Renal cortex interstitium (tissue), 11 donors: ENCODE measurements around the gene MEX3D. TPM values are rescaled to one million over a fixed set of nuclear protein-coding genes. Genes with fewer than 3 reads are reported as not detected.

ENCODE experiments used
- DNase-seq, 11 donors: peaks; one replicate each; pipeline ENCODE4 v3.0.0-alpha.2; 2013; ENCODE audit warnings: low read depth in 9 of 11, low spot score in 4 of 11; ENCODE audit errors: extremely low read depth in 1 of 11
- polyA plus RNA-seq, 3 donors: library from polyadenylated mRNA; unstranded; fragments of 120-200 nt; gene quantifications; one replicate each; pipeline ENCODE4 v1.2.1, GENCODE V29; 2013; ENCODE audit not compliant: insufficient read length in 3 of 3

The MEX3D gene
- polyA plus RNA-seq, 3 donors = 19.3 to 33.9 (median 28.2) TPM

GRCh38 chr19:1512671-1513498, 55.2 kb downstream of the MEX3D start, which contains the start of gene ADAMTSL5:
TSS of gene ADAMTSL5 (minus strand) at chr19:1513019. CDS start at chr19:1510943, 2,076 bp downstream.
- no peak for DNase-seq

DNA sequence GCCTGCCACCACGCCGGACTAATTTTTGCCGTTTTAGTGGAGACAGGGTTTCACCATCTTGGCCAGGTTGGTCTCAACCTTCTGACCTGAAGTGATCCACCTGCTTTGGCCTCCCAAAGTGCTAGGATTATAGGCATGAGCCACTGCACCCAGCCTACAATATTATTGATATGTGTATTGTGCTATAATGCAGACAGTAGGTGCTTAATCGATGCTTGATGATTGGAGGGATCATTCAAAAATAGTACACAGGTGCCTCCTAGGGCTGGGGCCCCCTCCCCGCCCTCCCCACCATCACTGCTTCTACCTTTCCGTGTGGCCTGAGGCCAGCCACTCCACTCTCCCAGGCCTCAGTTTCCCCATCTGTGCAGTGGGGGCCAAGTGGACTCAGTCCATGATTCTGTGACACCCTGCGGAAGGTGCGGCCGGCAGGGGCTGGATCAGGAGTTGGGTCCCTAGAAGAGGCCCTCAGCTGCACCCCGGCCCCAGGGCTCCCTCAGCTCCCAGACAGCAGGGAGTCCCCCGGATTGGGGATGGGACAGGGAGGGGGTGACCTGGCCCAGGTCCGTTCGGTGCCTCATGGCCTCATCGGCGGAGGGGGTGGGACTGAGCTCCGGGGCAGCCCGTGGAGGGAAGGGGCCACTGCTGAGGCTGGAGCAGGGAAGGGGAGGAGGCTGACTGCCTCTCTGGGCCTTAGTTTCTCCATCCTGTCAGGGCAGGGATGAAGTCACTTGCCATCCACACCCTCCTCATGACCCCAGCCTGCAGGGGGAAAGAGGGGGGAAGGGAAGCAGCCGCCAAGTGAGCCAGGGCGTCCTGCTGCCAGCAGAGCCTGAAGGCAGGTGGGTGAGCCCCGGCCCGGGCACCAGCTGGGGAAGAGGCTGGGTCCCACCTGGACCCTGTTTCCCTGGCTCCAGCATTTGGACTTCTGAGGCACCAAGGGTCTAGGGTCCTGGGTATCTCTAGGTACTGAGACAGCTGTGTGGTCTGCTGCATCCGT, 56.5 kb downstream of the MEX3D start:
- DNase-seq = no peak

DNA sequence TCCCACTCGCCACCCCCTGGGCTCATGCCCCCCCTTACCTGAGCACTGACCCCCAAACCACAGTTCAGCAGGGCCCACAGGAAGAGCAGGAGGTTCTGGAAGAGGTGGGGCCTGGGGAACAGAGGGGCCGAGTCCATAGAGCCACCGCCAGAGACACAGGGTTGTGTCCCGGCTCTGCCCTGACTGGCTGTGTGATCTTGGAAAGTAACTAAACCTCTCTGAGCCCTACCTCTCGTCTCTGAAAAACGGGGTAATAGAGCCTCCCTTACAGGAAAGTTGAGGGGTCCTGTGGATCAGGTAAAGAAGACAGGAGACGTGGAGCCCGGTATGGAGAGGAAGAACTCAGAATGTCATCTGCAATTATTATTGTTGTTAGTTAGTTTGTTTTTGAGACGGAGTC, 57.3 kb downstream of the MEX3D start:
- DNase-seq = no peak

GRCh38 chr19:1510442-1510806, 57.7 kb downstream of the MEX3D start:
- DNase-seq = no peak

- no peak for DNase-seq
These were observed 58.3 kb downstream of the MEX3D start for GRCh38 chr19:1509602-1510441.

- DNase-seq = no peak
These were observed 59.6 kb downstream of the MEX3D start for GRCh38 chr19:1508507-1508856.

DNA sequence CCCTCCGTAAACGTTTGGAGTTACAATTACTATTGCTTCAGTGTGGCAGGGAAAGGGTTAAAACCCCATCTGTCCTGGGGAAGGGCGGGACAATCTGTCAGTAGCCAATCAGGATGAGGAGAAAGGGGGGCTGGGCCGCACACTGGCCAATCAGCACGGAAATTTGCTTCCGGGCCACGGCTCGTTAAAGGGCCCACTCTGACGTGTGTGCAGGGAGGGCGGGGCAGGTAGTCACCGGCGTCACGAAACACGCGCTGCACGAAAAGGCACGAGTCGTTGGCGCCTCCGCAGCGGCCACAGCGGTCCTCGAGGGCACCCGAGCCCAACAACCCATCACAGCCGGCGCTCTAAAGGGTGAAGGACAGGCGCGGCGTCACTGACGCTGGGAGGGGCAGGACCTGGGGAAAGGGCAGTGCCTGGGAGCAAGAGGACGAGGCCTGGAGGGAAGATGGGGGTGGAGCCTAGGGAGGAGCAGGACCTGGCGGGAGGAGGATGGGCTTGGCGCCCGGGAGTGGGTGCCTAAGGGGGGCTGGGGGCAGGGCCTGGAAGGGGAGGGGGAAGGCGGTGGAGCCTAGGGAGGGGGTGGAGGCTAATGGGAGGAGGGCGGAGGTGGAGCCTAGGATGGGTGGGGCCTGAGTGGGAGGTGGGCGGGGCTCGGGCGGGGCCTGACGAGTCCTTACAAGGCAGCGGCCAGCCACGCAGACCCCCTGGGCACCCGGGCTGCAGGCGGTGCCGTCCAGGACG, 60.2 kb downstream of the MEX3D start:
- peak; percentile 86 to 94 (median 92) for DNase-seq

- no peak for DNase-seq
These were observed 60.9 kb downstream of the MEX3D start for GRCh38 chr19:1507192-1507660.

GRCh38 chr19:1505991-1506881, 61.9 kb downstream of the MEX3D start:
- no peak for DNase-seq

DNA sequence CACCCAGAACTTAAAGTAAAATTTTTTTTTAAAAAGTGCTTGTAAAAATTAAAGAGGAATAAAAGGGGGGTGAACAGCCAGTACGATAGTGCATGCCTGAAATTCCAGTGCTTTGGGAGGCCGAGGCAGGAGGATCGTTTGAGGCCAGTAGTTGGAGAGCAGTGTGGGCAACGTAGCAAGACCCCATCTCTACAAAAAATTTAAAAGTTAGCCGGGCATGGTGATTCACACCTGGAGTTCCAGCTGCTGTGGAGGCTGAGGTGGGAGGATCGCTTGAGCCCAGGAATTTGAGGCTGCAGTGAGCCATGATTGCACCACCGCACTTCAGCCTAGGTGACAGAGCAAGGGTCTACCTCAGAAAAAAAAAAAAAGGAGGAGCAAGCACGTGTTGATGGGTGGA, 63.1 kb downstream of the MEX3D start:
- DNase-seq = no peak

Other genes with a start within 250 kb of the MEX3D start
- 10 to 100 TPM; 39.5 to 84.1 (median 76.6) TPM for gene NDUFS7, start 184.4 kb downstream of the MEX3D start, polyA plus RNA-seq
- gene GAMT, start 166.8 kb downstream of the MEX3D start, polyA plus RNA-seq = 10 to 100 TPM; 25.6 to 39.6 (median 37.4) TPM
- 100 to 1,000 TPM in 1 of 3 donors, 10 to 100 TPM in 2; 79.6 to 103 (median 90.2) TPM for gene DAZAP1, start 160.7 kb downstream of the MEX3D start, polyA plus RNA-seq
- gene RPS15, start 129.9 kb downstream of the MEX3D start, polyA plus RNA-seq = 100 to 1,000 TPM; 587 to 892 (median 766) TPM
- gene APC2, start 118.2 kb downstream of the MEX3D start, polyA plus RNA-seq = 1 to 10 TPM; 1.2 to 1.9 (median 1.5) TPM
- 10 to 100 TPM; 17.0 to 33.0 (median 31.3) TPM for gene C19orf25, start 89.1 kb downstream of the MEX3D start, polyA plus RNA-seq
- gene PCSK4, start 78.0 kb downstream of the MEX3D start, polyA plus RNA-seq = 10 to 100 TPM in 1 of 3 donors, 1 to 10 TPM in 2; 4.4 to 11.4 (median 7.8) TPM
- gene REEP6, start 77.1 kb downstream of the MEX3D start, polyA plus RNA-seq = 10 to 100 TPM; 14.5 to 28.1 (median 23.8) TPM
- 1 to 10 TPM in 1 of 3 donors, under 1 TPM in 2; 0.47 to 1.2 (median 0.62) TPM for gene ADAMTSL5, start 55.3 kb downstream of the MEX3D start, polyA plus RNA-seq
- gene PLK5, start 44.2 kb downstream of the MEX3D start, polyA plus RNA-seq = under 1 TPM; 0.11 to 0.45 (median 0.14) TPM
- gene MBD3, start 24.5 kb upstream of the MEX3D start, polyA plus RNA-seq = 10 to 100 TPM; 41.3 to 77.7 (median 68.6) TPM
- gene UQCR11, start 37.1 kb upstream of the MEX3D start, polyA plus RNA-seq = 100 to 1,000 TPM in 2 of 3 donors, 10 to 100 TPM in 1; 86.1 to 129 (median 121) TPM
- 100 to 1,000 TPM in 2 of 3 donors, 10 to 100 TPM in 1; 90.7 to 131 (median 105) TPM for gene TCF3, start 84.3 kb upstream of the MEX3D start, polyA plus RNA-seq
- gene ONECUT3, start 185.2 kb upstream of the MEX3D start, polyA plus RNA-seq = under 1 TPM in 2 of 3 donors, not detected in 1; 0.04 to 0.08 TPM
- under 1 TPM; 0.56 to 1.00 (median 0.65) TPM for gene ATP8B3, start 244.0 kb upstream of the MEX3D start, polyA plus RNA-seq